BE2C (cell line): ENCODE results near the gene ACAD10.
"Not testable (repeated sequence)": the region's sequence is repeated elsewhere in the genome, so short reads cannot be mapped to it uniquely, and the experiment has no call there.

Source experiments
- DNase-seq: peaks from one replicate; pipeline ENCODE4 v3.0.0-alpha.2; 2020
- H3K27me3 ChIP-seq: fragments of 250-450 bp; sonication (Bioruptor Pico); 2 replicates; pipeline ENCODE4 v1.5.1; 2020; ENCODE audit warnings: mild to moderate bottlenecking
- H3K36me3 ChIP-seq: fragments of 250-450 bp; sonication (Bioruptor Pico); 2 replicates; pipeline ENCODE4 v1.5.1; 2020; ENCODE audit warnings: mild to moderate bottlenecking
- H3K4me1 ChIP-seq: fragments of 250-450 bp; sonication (Bioruptor Pico); 2 replicates; pipeline ENCODE4 v1.5.1; 2020
- H3K4me3 ChIP-seq: 2 replicates; pipeline ENCODE4 v1.5.1; 2011; ENCODE audit warnings: low read depth, low read length
- H3K9me3 ChIP-seq: fragments of 250-450 bp; sonication (Bioruptor Pico); 2 replicates; pipeline ENCODE4 v1.5.1; 2020
- TF ChIP-seq, protein P1 (sequence below): IDR thresholded peaks from 2 replicates; pipeline ENCODE4 v1.5.1; 2012; ENCODE audit warnings: mild to moderate bottlenecking, low read depth, low read length

ACAD10 gene

DNA sequence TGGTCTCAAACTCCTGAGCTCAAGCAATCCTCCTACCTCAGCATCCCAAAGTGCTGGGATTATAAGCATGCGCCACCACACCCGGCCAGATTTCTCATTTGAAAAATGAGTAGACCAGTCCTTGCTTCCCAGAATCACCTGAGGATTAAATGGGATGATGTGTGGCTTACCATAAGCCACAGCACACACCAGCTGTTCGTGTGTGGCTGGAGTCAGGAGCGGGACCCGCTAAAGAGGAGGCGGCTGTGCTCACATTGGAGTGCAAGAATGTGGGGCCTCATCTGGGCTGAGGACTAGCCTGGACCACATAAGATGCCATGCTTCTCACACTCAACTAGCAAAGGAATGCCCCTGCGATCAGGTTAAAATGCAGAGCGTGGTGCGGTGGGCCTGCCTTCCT, 74.1 kb downstream of the ACAD10 start:
- Histone ChIP-seq H3K27me3 (no peaks in the 10 kb centered on the region), H3K36me3 (no peaks in the 10 kb centered on the region), H3K4me3 (no peak overlapping the region), H3K4me1 (no peaks in the 10 kb centered on the region), H3K9me3 (no peaks in the 10 kb centered on the region)
- no peak for DNase-seq
- TF ChIP-seq, protein P1, sequence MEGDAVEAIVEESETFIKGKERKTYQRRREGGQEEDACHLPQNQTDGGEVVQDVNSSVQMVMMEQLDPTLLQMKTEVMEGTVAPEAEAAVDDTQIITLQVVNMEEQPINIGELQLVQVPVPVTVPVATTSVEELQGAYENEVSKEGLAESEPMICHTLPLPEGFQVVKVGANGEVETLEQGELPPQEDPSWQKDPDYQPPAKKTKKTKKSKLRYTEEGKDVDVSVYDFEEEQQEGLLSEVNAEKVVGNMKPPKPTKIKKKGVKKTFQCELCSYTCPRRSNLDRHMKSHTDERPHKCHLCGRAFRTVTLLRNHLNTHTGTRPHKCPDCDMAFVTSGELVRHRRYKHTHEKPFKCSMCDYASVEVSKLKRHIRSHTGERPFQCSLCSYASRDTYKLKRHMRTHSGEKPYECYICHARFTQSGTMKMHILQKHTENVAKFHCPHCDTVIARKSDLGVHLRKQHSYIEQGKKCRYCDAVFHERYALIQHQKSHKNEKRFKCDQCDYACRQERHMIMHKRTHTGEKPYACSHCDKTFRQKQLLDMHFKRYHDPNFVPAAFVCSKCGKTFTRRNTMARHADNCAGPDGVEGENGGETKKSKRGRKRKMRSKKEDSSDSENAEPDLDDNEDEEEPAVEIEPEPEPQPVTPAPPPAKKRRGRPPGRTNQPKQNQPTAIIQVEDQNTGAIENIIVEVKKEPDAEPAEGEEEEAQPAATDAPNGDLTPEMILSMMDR, result no peak

- H3K4me1 ChIP-seq, result no peaks in the 10 kb centered on the region
- H3K36me3 ChIP-seq, result no peaks in the 10 kb centered on the region
- no peak overlapping the region for H3K4me3 ChIP-seq
- H3K27me3 ChIP-seq, result no peaks in the 10 kb centered on the region
- H3K9me3 ChIP-seq, result no peaks in the 10 kb centered on the region
- no peak for DNase-seq
- TF ChIP-seq, protein P1, result no peak
These were observed 75.2 kb downstream of the ACAD10 start for GRCh38 chr12:111761099-111761498.

DNA sequence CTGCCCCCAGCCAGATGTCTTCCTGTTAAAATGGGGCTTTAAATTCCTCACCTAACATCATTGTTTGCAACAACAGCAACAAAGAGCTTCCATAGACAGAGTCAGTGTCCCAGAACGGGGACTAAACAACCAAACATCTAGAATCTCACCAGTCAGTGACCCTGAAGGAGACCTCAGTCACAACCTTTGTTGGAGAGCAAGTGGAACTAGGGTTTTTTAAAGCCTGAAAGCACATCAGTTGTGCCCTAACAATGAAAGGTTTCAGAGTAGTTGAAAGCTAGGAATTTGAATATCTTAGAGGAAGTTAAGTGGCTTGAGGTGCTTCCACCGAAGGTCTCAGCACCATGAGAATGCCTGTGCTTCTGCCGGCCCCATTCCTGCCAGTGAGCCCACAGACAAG, 75.9 kb downstream of the ACAD10 start:
- Histone ChIP-seq H3K4me3 (no peak overlapping the region), H3K4me1 (no peaks in the 10 kb centered on the region)

GRCh38 chr12:111763552-111763951, 77.7 kb downstream of the ACAD10 start:
- not testable (repeated sequence) for H3K36me3 ChIP-seq, H3K27me3 ChIP-seq, H3K9me3 ChIP-seq, H3K4me3 ChIP-seq, H3K4me1 ChIP-seq, DNase-seq

More for the DNA sequence above, 75.9 kb downstream of the ACAD10 start:
- H3K36me3 ChIP-seq, result no peaks in the 10 kb centered on the region
- TF ChIP-seq, protein P1, result no peak
- no peaks in the 10 kb centered on the region for H3K9me3 ChIP-seq
- no peaks in the 10 kb centered on the region for H3K27me3 ChIP-seq
- DNase-seq, result no peak

- Histone ChIP-seq H3K27me3 (no peaks in the 10 kb centered on the region), H3K9me3 (no peaks in the 10 kb centered on the region), H3K4me3 (no peak overlapping the region), H3K4me1 (peaks cover 3% of the 10 kb centered on the region; the same call in 1 of the 2 replicates), H3K36me3 (no peaks in the 10 kb centered on the region)
- TF ChIP-seq, protein P1, result no peak
- no peak for DNase-seq
These were observed 78.4 kb downstream of the ACAD10 start for GRCh38 chr12:111764120-111764821.

GRCh38 chr12:111766608-111767361, 80.9 kb downstream of the ACAD10 start, which contains the start of gene ALDH2:
Gene ALDH2, plus strand, starts transcription at chr12:111766933. Its CDS starts 50 bp downstream, at chr12:111766983.
- Histone ChIP-seq H3K4me3 (peak within 1 kb of the TSS; percentile 89), H3K27me3 (no peaks in the 10 kb centered on the region), H3K36me3 (no peaks in the 10 kb centered on the region), H3K4me1 (peaks cover 3% of the 10 kb centered on the region; the same call in 1 of the 2 replicates), H3K9me3 (no peaks in the 10 kb centered on the region)
- TF ChIP-seq, protein P1, result no peak
- DNase-seq, result peak; percentile 90
